ENCODE data around the gene LOC101059915.

The LOC101059915 gene

GRCh38 chrX:71667328-71668247 is at the start of gene LOC101059915:
Gene LOC101059915 (plus strand): TSS chrX:71667546.
- DNase-seq (ENCODE audit: low read depth) = no peak

- no peak for DNase-seq (ENCODE audit: low read depth)
Observed at GRCh38 chrX:71617742-71618141, 49.6 kb upstream of the LOC101059915 start.

- DNase-seq (ENCODE audit: low read depth) = no peak
Observed at GRCh38 chrX:71618303-71618721, 49.0 kb upstream of the LOC101059915 start, which contains the start of gene CXCR3. Gene CXCR3 (minus strand): TSS chrX:71618511. CDS start chrX:71618449, 62 bp downstream.

GRCh38 chrX:71618787-71619186 is 48.6 kb upstream of the LOC101059915 start:
- no peak for DNase-seq (ENCODE audit: low read depth)

GRCh38 chrX:71619193-71619592 is 48.2 kb upstream of the LOC101059915 start:
- no peak for DNase-seq (ENCODE audit: low read depth)

GRCh38 chrX:71619986-71620385 is 47.4 kb upstream of the LOC101059915 start:
- DNase-seq (ENCODE audit: low read depth) = no peak

- peak; percentile 5 for DNase-seq (ENCODE audit: low read depth)
Observed at GRCh38 chrX:71621603-71622002, 45.7 kb upstream of the LOC101059915 start.

- no peak for DNase-seq (ENCODE audit: low read depth)
Observed at GRCh38 chrX:71622032-71622575, 45.2 kb upstream of the LOC101059915 start.

- DNase-seq (ENCODE audit: low read depth) = peak; percentile 56
Observed at GRCh38 chrX:71622576-71623450, 44.5 kb upstream of the LOC101059915 start.

GRCh38 chrX:71623714-71624113 is 43.6 kb upstream of the LOC101059915 start:
- no peak for DNase-seq (ENCODE audit: low read depth)

GRCh38 chrX:71625471-71625870 is 41.9 kb upstream of the LOC101059915 start:
- DNase-seq (ENCODE audit: low read depth) = no peak

- no peak for DNase-seq (ENCODE audit: low read depth)
Observed at GRCh38 chrX:71626576-71626975, 40.8 kb upstream of the LOC101059915 start.

GRCh38 chrX:71627588-71628404 is 39.5 kb upstream of the LOC101059915 start:
- DNase-seq (ENCODE audit: low read depth) = peak; percentile 12

- DNase-seq (ENCODE audit: low read depth) = no peak
Observed at GRCh38 chrX:71629467-71629866, 37.9 kb upstream of the LOC101059915 start.

GRCh38 chrX:71632923-71633657 is 34.3 kb upstream of the LOC101059915 start:
- no peak for DNase-seq (ENCODE audit: low read depth)

- DNase-seq (ENCODE audit: low read depth) = no peak
Observed at GRCh38 chrX:71634366-71634765, 33.0 kb upstream of the LOC101059915 start.

- DNase-seq (ENCODE audit: low read depth) = no peak
Observed at GRCh38 chrX:71636438-71637252, 30.7 kb upstream of the LOC101059915 start.

- DNase-seq (ENCODE audit: low read depth) = no peak
Observed at GRCh38 chrX:71637253-71637618, 30.1 kb upstream of the LOC101059915 start.

GRCh38 chrX:71637848-71638247 is 29.5 kb upstream of the LOC101059915 start:
- DNase-seq (ENCODE audit: low read depth) = peak; percentile 18

GRCh38 chrX:71638409-71638808 is 28.9 kb upstream of the LOC101059915 start:
- no peak for DNase-seq (ENCODE audit: low read depth)

Measured in fibroblast of gingiva (primary cell).